B cell (primary cell): Measurements from ENCODE around the gene ZBTB8A.

Experiments
- EZH2 ChIP-seq: IDR thresholded peaks from 2 replicates; pipeline ENCODE4 v1.6.1; 2012; ENCODE audit warnings: borderline replicate concordance, low read depth, mild to moderate bottlenecking, moderate library complexity, low read length; ENCODE audit not compliant: insufficient read depth, poor library complexity, severe bottlenecking
- TF ChIP-seq, protein P1 (sequence below): fragments of 200-600 bp; IDR thresholded peaks from one replicate; pipeline ENCODE4 v1.8.0; 2022; ENCODE audit warnings: antibody characterized with exemption, mild to moderate bottlenecking

DNA sequence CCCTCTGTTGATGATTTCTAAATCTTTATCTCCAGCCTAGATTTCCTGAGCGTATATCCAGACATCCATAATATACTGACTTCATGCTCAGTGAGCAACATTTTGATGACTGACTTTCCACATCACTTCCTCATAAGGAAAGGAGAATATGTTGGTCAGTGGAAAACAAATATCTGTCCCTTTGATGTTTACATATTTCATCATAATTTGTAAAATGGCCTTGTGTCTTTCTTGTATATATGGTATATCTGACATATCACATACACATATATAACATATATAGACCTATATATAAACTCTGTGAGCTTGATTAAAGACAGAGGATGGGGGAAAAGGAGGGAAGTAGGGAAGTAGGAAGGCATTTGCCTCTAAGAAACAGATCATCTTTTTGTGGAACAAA is 18.6 kb downstream of the ZBTB8A start:
- TF ChIP-seq, protein P1, sequence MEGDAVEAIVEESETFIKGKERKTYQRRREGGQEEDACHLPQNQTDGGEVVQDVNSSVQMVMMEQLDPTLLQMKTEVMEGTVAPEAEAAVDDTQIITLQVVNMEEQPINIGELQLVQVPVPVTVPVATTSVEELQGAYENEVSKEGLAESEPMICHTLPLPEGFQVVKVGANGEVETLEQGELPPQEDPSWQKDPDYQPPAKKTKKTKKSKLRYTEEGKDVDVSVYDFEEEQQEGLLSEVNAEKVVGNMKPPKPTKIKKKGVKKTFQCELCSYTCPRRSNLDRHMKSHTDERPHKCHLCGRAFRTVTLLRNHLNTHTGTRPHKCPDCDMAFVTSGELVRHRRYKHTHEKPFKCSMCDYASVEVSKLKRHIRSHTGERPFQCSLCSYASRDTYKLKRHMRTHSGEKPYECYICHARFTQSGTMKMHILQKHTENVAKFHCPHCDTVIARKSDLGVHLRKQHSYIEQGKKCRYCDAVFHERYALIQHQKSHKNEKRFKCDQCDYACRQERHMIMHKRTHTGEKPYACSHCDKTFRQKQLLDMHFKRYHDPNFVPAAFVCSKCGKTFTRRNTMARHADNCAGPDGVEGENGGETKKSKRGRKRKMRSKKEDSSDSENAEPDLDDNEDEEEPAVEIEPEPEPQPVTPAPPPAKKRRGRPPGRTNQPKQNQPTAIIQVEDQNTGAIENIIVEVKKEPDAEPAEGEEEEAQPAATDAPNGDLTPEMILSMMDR = no peak
- no peak for TF ChIP-seq EZH2
